Activated CD4-positive, alpha-beta T cell treated with anti-CD3 and anti-CD28 coated beads, Interleukin-2, Interleukin-6, amounts not matched to agents 100 ng/mL and 50 ng/mL, durations not matched to agents 16 hours and 8 hours (primary cell): ENCODE data around the gene SPTLC2.

Experiments
- DNase-seq: peaks from one replicate; pipeline ENCODE4 v3.0.0-alpha.2; 2020

Gene SPTLC2

GRCh38 chr14:77458249-77458950 is 158.0 kb downstream of the SPTLC2 start:
- peak; percentile 49 for DNase-seq

- DNase-seq = peak; percentile 97
Observed at GRCh38 chr14:77457522-77458248, 158.8 kb downstream of the SPTLC2 start, which contains the start of the genes AHSA1 and VIPAS39. Gene AHSA1 (plus strand): TSS chr14:77458093. CDS start chr14:77458190, 97 bp downstream. Gene VIPAS39 (minus strand): TSS chr14:77457601. CDS start chr14:77454102, 3,499 bp downstream.

GRCh38 chr14:77457115-77457521 is 159.3 kb downstream of the SPTLC2 start:
- no peak for DNase-seq
